ENCODE measurements around the gene MGRN1.

DNA sequence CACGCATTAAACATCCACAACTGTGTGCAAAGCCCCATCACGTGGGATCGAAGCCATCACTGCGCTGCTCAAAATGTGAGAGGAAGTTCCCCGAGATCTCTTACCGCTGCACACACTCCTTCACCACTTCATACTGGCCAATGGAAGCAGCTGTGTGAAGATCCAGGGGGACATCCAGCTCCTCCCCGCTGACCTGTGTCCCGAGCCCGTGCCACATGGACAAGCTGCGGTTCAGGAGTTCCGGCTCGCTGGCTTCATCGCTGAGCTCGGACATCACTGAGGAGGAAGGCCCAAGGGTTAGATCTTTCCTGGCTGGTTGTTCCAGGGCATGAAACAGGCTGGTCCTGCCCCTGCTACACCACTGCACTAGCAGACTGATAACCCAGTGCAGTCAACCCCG, 105.2 kb downstream of the MGRN1 start:
- no peak for TF ChIP-seq POLR2A (IDR thresholded peaks at IDR 0.05)
- TF ChIP-seq, protein P1, sequence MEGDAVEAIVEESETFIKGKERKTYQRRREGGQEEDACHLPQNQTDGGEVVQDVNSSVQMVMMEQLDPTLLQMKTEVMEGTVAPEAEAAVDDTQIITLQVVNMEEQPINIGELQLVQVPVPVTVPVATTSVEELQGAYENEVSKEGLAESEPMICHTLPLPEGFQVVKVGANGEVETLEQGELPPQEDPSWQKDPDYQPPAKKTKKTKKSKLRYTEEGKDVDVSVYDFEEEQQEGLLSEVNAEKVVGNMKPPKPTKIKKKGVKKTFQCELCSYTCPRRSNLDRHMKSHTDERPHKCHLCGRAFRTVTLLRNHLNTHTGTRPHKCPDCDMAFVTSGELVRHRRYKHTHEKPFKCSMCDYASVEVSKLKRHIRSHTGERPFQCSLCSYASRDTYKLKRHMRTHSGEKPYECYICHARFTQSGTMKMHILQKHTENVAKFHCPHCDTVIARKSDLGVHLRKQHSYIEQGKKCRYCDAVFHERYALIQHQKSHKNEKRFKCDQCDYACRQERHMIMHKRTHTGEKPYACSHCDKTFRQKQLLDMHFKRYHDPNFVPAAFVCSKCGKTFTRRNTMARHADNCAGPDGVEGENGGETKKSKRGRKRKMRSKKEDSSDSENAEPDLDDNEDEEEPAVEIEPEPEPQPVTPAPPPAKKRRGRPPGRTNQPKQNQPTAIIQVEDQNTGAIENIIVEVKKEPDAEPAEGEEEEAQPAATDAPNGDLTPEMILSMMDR (IDR thresholded peaks at IDR 0.05) = no peak
